ENCODE results near the gene IFI6. TPM values are rescaled to one million over a fixed set of nuclear protein-coding genes. Genes with fewer than 3 reads are reported as not detected.

Gene IFI6
- total RNA-seq, 1 experiment from 2014 or later = 44.5 TPM

DNA sequence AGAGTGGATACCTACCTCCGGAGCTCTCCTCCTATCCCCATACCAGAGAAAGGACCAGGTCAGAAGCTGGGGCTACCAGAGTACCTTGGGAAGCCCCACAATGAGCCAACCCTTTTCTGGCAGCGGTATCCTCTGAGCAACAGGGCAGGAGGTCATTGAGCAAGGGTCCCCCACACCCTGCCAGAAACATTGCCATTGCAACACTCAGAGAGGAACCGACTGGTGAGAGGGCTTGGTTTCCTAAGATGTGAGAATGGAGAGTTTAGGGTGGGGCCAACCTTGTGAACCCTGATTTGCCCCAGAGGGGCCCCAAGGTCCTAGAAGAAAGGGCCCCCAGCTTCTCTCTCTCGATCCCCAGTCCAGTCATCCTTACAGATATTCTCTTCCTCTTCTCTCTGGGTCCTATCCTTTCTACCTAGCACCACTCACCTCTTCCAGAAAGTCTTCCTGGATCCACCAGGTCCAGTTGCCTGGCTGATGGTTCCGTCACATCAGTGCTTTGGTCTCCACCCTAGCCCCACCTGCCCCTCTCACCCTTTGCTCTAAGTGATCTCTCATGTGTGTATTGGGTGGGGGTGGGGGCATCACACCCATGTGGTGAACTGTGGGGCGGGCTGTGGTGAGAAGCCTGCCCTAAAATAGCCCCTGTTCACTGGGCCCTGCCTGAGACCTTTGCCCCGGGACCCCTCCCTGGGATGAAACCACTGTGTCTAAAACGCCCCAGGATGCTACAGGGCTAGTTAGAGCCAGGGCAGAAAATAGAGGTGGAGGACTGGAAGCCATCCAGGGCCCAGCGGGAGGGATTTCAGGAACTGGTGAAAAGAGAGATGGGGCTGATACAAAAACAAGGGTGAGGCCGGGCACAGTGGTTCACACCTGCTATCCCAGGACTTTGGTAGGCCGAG, 45.7 kb downstream of the IFI6 start:
- no peaks in the 10 kb centered on the region for H3K27me3 ChIP-seq (replicated peaks; ENCODE audit: control insufficient read depth, insufficient read depth, low read length)
- no peak overlapping the region for H3K4me3 ChIP-seq (ENCODE audit: low read depth, low read length)
- no peak for DNase-seq
- Mint-ChIP-seq H3K27ac (ENCODE audit: unreplicated experiment) (no peak overlapping the region), H3K27me3 (ENCODE audit: insufficient read depth, unreplicated experiment) (peaks cover 2% of the 10 kb centered on the region), H3K36me3 (ENCODE audit: insufficient read depth, unreplicated experiment) (no peaks in the 10 kb centered on the region), H3K4me3 (ENCODE audit: unreplicated experiment) (no peak overlapping the region), H3K4me1 (ENCODE audit: low read depth, unreplicated experiment) (no peaks in the 10 kb centered on the region), H3K9me3 (ENCODE audit: unreplicated experiment) (no peaks in the 10 kb centered on the region)
- no peaks in the 10 kb centered on the region for H3K36me3 ChIP-seq (ENCODE audit: control insufficient read depth, insufficient read depth, low read length)
- TF ChIP-seq, protein P1, sequence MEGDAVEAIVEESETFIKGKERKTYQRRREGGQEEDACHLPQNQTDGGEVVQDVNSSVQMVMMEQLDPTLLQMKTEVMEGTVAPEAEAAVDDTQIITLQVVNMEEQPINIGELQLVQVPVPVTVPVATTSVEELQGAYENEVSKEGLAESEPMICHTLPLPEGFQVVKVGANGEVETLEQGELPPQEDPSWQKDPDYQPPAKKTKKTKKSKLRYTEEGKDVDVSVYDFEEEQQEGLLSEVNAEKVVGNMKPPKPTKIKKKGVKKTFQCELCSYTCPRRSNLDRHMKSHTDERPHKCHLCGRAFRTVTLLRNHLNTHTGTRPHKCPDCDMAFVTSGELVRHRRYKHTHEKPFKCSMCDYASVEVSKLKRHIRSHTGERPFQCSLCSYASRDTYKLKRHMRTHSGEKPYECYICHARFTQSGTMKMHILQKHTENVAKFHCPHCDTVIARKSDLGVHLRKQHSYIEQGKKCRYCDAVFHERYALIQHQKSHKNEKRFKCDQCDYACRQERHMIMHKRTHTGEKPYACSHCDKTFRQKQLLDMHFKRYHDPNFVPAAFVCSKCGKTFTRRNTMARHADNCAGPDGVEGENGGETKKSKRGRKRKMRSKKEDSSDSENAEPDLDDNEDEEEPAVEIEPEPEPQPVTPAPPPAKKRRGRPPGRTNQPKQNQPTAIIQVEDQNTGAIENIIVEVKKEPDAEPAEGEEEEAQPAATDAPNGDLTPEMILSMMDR (IDR thresholded peaks at IDR 0.05; ENCODE audit: insufficient read depth in 1 of 2, low read depth in 1 of 2, low read length in 1 of 2, severe bottlenecking in 1 of 2, unreplicated experiment in 1 of 2) = no peak
- POLR2A ChIA-PET = no interaction called here
- H3K9me3 ChIP-seq = no peaks in the 10 kb centered on the region
- BruUV-seq (replicated peaks) = no TSS peak
- CTCF ChIA-PET = no interaction called here
- intact Hi-C loops (cut with micrococcal nuclease; ENCODE audit: unreplicated experiment) = no loop called here
- no peaks in the 10 kb centered on the region for H3K4me1 ChIP-seq

DNA sequence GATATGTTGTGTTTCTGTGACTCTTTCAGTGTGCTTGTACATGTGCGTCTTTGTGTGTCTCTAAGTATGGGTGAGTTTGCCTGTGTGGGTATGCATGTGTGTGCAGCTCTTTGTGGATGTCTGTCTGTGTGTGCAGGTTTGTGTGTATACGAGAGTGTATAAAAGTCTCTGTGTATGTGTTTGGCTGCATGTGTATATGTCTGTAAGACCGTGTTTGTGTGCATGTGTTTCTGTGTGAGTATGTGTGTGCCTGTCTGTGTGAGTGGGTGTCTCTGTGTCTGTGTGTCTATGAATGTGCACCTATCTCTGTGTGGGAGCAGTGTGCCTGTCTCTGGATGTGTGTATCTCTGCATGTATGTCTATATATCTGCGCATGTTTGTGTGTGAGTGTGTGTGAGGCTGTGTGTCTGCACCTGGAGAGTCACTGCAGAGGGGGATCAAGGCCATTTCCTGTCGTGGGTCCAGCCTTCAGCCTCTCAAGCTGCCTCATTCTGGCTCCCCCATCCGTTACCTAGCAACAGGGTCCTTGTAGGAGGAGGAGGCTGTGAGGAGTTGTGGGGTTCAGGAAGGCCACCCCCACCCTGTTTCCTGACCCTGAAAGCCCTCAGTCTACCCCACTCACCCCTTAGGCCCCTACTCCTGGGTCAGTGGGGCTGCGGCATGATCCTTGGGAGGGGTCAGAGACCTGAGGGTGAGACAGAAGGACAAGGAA, 47.4 kb downstream of the IFI6 start:
- Mint-ChIP-seq H3K27me3 (ENCODE audit: insufficient read depth, unreplicated experiment) (peaks cover 2% of the 10 kb centered on the region), H3K9me3 (ENCODE audit: unreplicated experiment) (no peaks in the 10 kb centered on the region), H3K27ac (ENCODE audit: unreplicated experiment) (no peak overlapping the region), H3K4me3 (ENCODE audit: unreplicated experiment) (no peak overlapping the region), H3K4me1 (ENCODE audit: low read depth, unreplicated experiment) (no peaks in the 10 kb centered on the region), H3K36me3 (ENCODE audit: insufficient read depth, unreplicated experiment) (no peaks in the 10 kb centered on the region)
- TF ChIP-seq, protein P1 (IDR thresholded peaks at IDR 0.05; ENCODE audit: insufficient read depth in 1 of 2, low read depth in 1 of 2, low read length in 1 of 2, severe bottlenecking in 1 of 2, unreplicated experiment in 1 of 2) = no peak
- CTCF ChIA-PET = interaction anchor here (0.7 kb wide), 1 partner anchor 18 kb away, joined by 3 read pairs; no protein-coding TSS in a partner anchor
- Histone ChIP-seq H3K27me3 (replicated peaks; ENCODE audit: control insufficient read depth, insufficient read depth, low read length) (no peaks in the 10 kb centered on the region), H3K4me1 (no peaks in the 10 kb centered on the region), H3K4me3 (ENCODE audit: low read depth, low read length) (no peak overlapping the region), H3K36me3 (ENCODE audit: control insufficient read depth, insufficient read depth, low read length) (no peaks in the 10 kb centered on the region), H3K9me3 (no peaks in the 10 kb centered on the region)
- intact Hi-C loops (cut with micrococcal nuclease; ENCODE audit: unreplicated experiment) = no loop called here
- no peak for DNase-seq
- POLR2A ChIA-PET = no interaction called here
- BruUV-seq (replicated peaks) = no TSS peak

DNA sequence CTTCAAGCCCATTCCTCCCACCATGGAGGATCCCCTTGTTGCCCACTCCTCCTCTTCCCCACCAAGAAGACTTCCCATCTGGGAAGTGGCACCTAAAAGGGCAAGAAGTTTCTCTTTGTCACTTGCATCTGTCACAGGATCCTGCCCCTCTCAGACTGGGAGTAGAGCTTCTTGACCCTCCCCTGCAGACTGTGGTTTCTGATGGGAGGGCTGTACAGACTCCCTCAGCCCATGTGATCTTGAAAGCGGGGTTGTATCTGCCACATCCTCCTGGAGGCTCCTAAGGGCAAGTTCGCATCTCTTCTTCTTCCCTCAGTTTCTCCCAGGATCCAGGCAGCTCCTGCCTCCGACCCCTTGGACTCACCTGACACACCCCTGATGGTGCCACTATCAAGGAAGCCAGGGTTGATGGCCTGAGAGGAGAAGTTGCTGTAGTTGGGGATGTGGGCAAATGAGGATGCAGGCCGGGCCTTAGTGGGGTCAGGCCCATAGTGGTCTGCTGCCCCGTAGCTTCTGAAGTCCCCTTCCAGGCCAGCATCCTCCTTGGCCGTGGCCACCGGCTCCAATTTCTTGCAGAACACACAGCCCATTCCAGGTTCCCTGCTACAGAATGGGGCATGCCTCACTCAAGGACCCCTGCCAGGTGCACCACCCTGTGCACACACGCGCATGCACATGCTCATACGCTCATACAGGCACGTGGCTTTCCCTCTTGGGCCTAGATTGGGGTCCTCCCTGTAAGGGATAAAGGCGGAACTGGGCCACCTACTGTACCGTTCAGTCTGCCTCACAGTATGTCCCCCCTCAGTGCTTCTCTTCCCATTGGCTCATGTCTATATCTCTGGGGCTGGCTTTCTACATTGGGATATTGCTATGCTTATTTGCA, 48.4 kb downstream of the IFI6 start:
- Mint-ChIP-seq H3K4me3 (ENCODE audit: unreplicated experiment) (no peak overlapping the region), H3K9me3 (ENCODE audit: unreplicated experiment) (no peaks in the 10 kb centered on the region), H3K36me3 (ENCODE audit: insufficient read depth, unreplicated experiment) (no peaks in the 10 kb centered on the region), H3K27me3 (ENCODE audit: insufficient read depth, unreplicated experiment) (peaks cover 2% of the 10 kb centered on the region), H3K27ac (ENCODE audit: unreplicated experiment) (no peak overlapping the region), H3K4me1 (ENCODE audit: low read depth, unreplicated experiment) (no peaks in the 10 kb centered on the region)
- Histone ChIP-seq H3K27me3 (replicated peaks; ENCODE audit: control insufficient read depth, insufficient read depth, low read length) (no peaks in the 10 kb centered on the region), H3K9me3 (no peaks in the 10 kb centered on the region), H3K4me1 (no peaks in the 10 kb centered on the region), H3K4me3 (ENCODE audit: low read depth, low read length) (no peak overlapping the region), H3K36me3 (ENCODE audit: control insufficient read depth, insufficient read depth, low read length) (no peaks in the 10 kb centered on the region)
- ChIA-PET POLR2A (no interaction called here), CTCF (no interaction called here)
- TF ChIP-seq, protein P1 (IDR thresholded peaks at IDR 0.05; ENCODE audit: insufficient read depth in 1 of 2, low read depth in 1 of 2, low read length in 1 of 2, severe bottlenecking in 1 of 2, unreplicated experiment in 1 of 2) = no peak
- intact Hi-C loops (cut with micrococcal nuclease; ENCODE audit: unreplicated experiment) = no loop called here
- DNase-seq = no peak
- BruUV-seq (replicated peaks) = no TSS peak
